ENCODE results near the gene KCNS3. TPM values are rescaled to one million over a fixed set of nuclear protein-coding genes. Genes with fewer than 3 reads are reported as not detected.

KCNS3 gene
- total and polyA plus RNA-seq, 8 donors, result 3.3 to 16.4 (median 6.1) TPM

- H3K27ac ChIP-seq, result no peak overlapping the region
- H3K9me3 ChIP-seq, result no peaks in the 10 kb centered on the region
- DNase-seq, result no peak
- WGBS, 2 donors, result 62 to 79% methylated on average over 5 of the region's 5 CpGs
- no peaks in the 10 kb centered on the region for H3K36me3 ChIP-seq
- no peak for FAIRE-seq
- no peak for ATAC-seq
- no peaks in the 10 kb centered on the region for H3K4me1 ChIP-seq
- no peaks in the 10 kb centered on the region for H3K27me3 ChIP-seq
- intact Hi-C loops (cut with DNase I), result no loop called here
- no peak overlapping the region for H3K4me3 ChIP-seq
- TF ChIP-seq CTCF (IDR thresholded peaks at IDR 0.05), result no peak
Measured at GRCh38 chr2:17871639-17872038, 6.8 kb upstream of the KCNS3 start.

GRCh38 chr2:17873021-17873420 lies 5.4 kb upstream of the KCNS3 start:
- Histone ChIP-seq H3K4me1 (no peaks in the 10 kb centered on the region), H3K9me3 (no peaks in the 10 kb centered on the region), H3K27ac (no peak overlapping the region), H3K4me3 (no peak overlapping the region), H3K27me3 (no peaks in the 10 kb centered on the region), H3K36me3 (no peaks in the 10 kb centered on the region)
- intact Hi-C loops (cut with DNase I), result no loop called here
- DNase-seq (no peak), FAIRE-seq (no peak), ATAC-seq (no peak)
- no peak for TF ChIP-seq CTCF (IDR thresholded peaks at IDR 0.05)
- WGBS, 2 donors, result 54% methylated on average over 2 of the region's 2 CpGs

GRCh38 chr2:17876590-17876989 lies 1.9 kb upstream of the KCNS3 start:
- Histone ChIP-seq H3K27ac (no peak overlapping the region), H3K27me3 (no peaks in the 10 kb centered on the region), H3K9me3 (no peaks in the 10 kb centered on the region), H3K4me3 (no peak overlapping the region), H3K4me1 (peaks cover 0 to 5% (median 0%) of the 10 kb centered on the region in 3 donors), H3K36me3 (no peaks in the 10 kb centered on the region)
- DNase-seq (no peak), ATAC-seq (no peak), FAIRE-seq (no peak)
- intact Hi-C loops (cut with DNase I), result no loop called here
- WGBS, 2 donors, result 74 to 85% methylated on average over 4 of the region's 4 CpGs
- TF ChIP-seq CTCF (IDR thresholded peaks at IDR 0.05), result no peak

- DNase-seq, result peak in 1 of 6 donors; percentile 21
- Histone ChIP-seq H3K9me3 (no peaks in the 10 kb centered on the region), H3K27ac (peak overlapping the region; percentile 7 to 58 (median 42)), H3K4me1 (peaks cover 0 to 5% (median 0%) of the 10 kb centered on the region in 3 donors), H3K27me3 (no peaks in the 10 kb centered on the region), H3K4me3 (peak overlapping the region; percentile 58 to 76 (median 66)), H3K36me3 (no peaks in the 10 kb centered on the region)
- FAIRE-seq, result no peak
- WGBS, 2 donors, result 3 to 5% methylated on average over 28 of the region's 28 CpGs
- intact Hi-C loops (cut with DNase I), result no loop called here
- ATAC-seq, result peak; percentile 1 to 4 (median 3)
- TF ChIP-seq CTCF (IDR thresholded peaks at IDR 0.05), result no peak
Measured at GRCh38 chr2:17877811-17878280, 621 bp upstream of the KCNS3 start.

GRCh38 chr2:17879137-17879912 lies 858 bp downstream of the KCNS3 start:
- H3K4me3 ChIP-seq, result peak overlapping the region; percentile 59 to 76 (median 66)
- no peaks in the 10 kb centered on the region for H3K36me3 ChIP-seq
- intact Hi-C loops (cut with DNase I), result no loop called here
- DNase-seq, result peak; percentile 57 to 81 (median 72)
- TF ChIP-seq CTCF (IDR thresholded peaks at IDR 0.05), result no peak
- FAIRE-seq, result no peak
- peak overlapping the region; percentile 45 to 81 (median 54) for H3K27ac ChIP-seq
- H3K9me3 ChIP-seq, result no peaks in the 10 kb centered on the region
- WGBS, 2 donors, result 1% methylated on average over 39 to 49 of the region's 49 CpGs
- peak; percentile 76 to 85 (median 83) for ATAC-seq
- peaks cover 0 to 5% (median 0%) of the 10 kb centered on the region in 3 donors for H3K4me1 ChIP-seq
- no peaks in the 10 kb centered on the region for H3K27me3 ChIP-seq

Data from pancreas (tissue), 10 donors.